Liver (tissue), 3 donors: ENCODE measurements around the gene FSD1.

Experiments
- CTCF ChIP-seq: fragments of 150-350 bp; IDR thresholded peaks from 2 replicates; pipeline ENCODE4 v1.5.1; 2017; ENCODE audit warnings: improper control_type of control experiment, low read depth, low read length; ENCODE audit not compliant: missing input control
- EGR1 ChIP-seq, 2 donors: IDR thresholded peaks; 2 replicates each; pipeline ENCODE4 v1.6.1; 2016 to 2018; ENCODE audit warnings: antibody characterized with exemption in 2 of 2, low read depth in 2 of 2
- MAX ChIP-seq: IDR thresholded peaks from 2 replicates; pipeline ENCODE4 v1.6.1; 2016; ENCODE audit warnings: antibody characterized with exemption
- RAD21 ChIP-seq, 2 donors: IDR thresholded peaks; 2 replicates each; pipeline ENCODE4 v1.6.1; 2016; ENCODE audit warnings: antibody characterized with exemption in 2 of 2, mild to moderate bottlenecking in 2 of 2
- RXRA ChIP-seq, 2 donors: IDR thresholded peaks; 2 replicates each; pipeline ENCODE4 v1.6.1; 2017 to 2018; ENCODE audit warnings: antibody characterized with exemption in 2 of 2, mild to moderate bottlenecking in 1 of 2
- YY1 ChIP-seq: IDR thresholded peaks from 2 replicates; pipeline ENCODE4 v1.6.1; 2016; ENCODE audit warnings: antibody characterized with exemption, mild to moderate bottlenecking
- TF ChIP-seq, protein P1 (sequence below): IDR thresholded peaks from 2 replicates; pipeline ENCODE4 v1.6.1; 2016; ENCODE audit warnings: antibody characterized with exemption
- donor health status: healthy.
- donor health status: healthy.

DNA sequence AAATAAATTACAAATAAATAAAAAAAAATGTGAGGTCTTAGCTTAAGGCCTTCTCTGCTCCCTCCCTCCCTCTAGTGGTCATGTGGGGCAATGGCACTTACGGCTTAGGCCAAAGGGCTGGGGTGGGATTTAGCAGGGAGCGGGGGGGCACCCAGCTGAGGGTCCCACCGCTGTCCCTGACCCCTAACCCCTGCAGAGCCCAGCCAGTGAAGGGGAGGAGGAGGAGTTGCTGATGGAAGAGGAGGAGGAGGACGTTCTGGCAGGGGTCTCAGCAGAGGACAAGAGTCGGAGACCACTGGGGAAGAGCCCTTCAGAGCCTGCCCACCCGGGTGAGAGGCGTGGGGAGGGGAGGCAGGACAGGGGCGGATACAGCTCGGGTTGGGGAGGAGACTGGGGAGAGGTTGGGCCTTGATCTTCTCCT, 48.3 kb downstream of the FSD1 start:
- TF ChIP-seq RXRA (IDR thresholded peaks at IDR 0.05) (no peak), CTCF (peak; percentile 73), YY1 (no peak), RAD21 (IDR thresholded peaks at IDR 0.05) (peak; percentile 73 to 82), EGR1 (IDR thresholded peaks at IDR 0.05; ENCODE audit: low read depth in 2 of 2) (no peak), MAX (no peak)
- TF ChIP-seq, protein P1, sequence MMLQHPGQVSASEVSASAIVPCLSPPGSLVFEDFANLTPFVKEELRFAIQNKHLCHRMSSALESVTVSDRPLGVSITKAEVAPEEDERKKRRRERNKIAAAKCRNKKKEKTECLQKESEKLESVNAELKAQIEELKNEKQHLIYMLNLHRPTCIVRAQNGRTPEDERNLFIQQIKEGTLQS, result no peak
